Activated naive CD8-positive, alpha-beta T cell (primary cell): ENCODE data around the gene KHDRBS2.

Source experiments
- H3K27ac Mint-ChIP-seq: one replicate; pipeline ENCODE4 v1.8.0; 2021; ENCODE audit warnings: mixed read lengths
- H3K27me3 Mint-ChIP-seq: one replicate; pipeline ENCODE4 v1.8.0; 2021; ENCODE audit warnings: mixed read lengths
- H3K36me3 Mint-ChIP-seq: one replicate; pipeline ENCODE4 v1.8.0; 2021; ENCODE audit warnings: mixed read lengths
- H3K4me1 Mint-ChIP-seq: one replicate; pipeline ENCODE4 v1.8.0; 2021; ENCODE audit warnings: low read depth, mixed read lengths
- H3K4me3 Mint-ChIP-seq: one replicate; pipeline ENCODE4 v1.8.0; 2021; ENCODE audit warnings: mild to moderate bottlenecking, mixed read lengths
- H3K9me3 Mint-ChIP-seq: one replicate; pipeline ENCODE4 v1.8.0; 2021; ENCODE audit warnings: low read depth, mixed read lengths

KHDRBS2 gene

DNA sequence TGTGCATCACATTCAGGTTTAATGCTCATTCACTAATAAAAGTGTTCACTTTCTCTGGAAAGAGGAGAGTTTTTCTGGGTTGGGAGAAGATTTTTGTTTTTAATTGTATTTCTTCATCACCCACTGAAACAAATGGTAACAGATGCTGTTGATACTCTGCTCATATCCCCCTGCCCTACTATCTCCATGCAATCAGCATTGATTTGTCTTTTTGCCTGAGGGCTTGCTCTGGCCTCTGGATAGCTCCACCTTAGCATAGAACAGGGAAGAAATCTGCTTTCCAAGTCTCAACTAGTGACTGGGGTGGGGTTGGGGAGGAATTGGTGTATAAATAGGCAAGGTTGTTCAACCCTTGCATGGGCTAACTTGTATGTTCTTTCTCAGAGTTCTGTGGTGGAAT is 296.4 kb downstream of the KHDRBS2 start:
- H3K4me1 Mint-ChIP-seq, result no peaks in the 10 kb centered on the region
- H3K9me3 Mint-ChIP-seq, result peaks cover 21% of the 10 kb centered on the region
- H3K27ac Mint-ChIP-seq, result no peak overlapping the region
- no peaks in the 10 kb centered on the region for H3K36me3 Mint-ChIP-seq
- H3K27me3 Mint-ChIP-seq, result no peaks in the 10 kb centered on the region
- no peak overlapping the region for H3K4me3 Mint-ChIP-seq

DNA sequence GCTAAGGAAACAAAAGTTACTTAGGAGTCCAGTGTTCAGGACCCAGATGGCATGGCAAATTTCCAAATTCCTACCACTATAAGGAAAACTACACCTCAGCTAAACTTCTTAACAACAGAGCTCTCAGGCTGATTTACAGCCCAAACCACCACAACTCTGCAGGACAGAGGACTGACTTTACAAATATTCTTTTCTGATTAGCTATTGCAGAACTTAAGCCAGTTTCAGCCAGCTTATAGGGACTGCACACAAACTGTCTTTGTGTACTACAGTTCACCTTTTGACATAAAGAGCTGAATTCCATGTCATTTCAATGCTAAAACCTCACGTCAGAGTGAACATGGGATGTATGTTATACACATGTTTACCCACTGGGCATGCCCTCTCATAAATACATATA is 305.4 kb downstream of the KHDRBS2 start:
- H3K36me3 Mint-ChIP-seq, result no peaks in the 10 kb centered on the region
- H3K4me3 Mint-ChIP-seq, result no peak overlapping the region
- H3K4me1 Mint-ChIP-seq, result no peaks in the 10 kb centered on the region

DNA sequence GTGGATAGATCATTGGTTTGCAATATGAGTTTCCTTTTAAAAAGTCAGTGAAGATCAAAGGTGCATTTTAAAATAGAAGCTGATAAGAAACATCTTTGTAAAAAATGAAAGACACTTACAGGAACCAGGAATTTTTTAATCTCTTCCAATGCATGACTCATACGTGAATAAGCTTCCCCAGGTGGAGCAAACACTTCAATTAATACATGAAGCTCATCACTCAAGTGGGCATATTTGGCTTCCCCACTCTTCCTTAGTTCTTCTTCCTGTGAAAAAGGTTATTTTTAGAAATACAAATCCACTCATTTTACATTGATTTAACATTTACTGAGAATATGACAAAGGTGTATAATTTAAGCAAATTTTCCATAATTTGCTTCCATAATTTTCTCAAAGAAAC is 308.1 kb downstream of the KHDRBS2 start:
- H3K36me3 Mint-ChIP-seq, result no peaks in the 10 kb centered on the region
- H3K4me1 Mint-ChIP-seq, result no peaks in the 10 kb centered on the region
- no peaks in the 10 kb centered on the region for H3K27me3 Mint-ChIP-seq
- H3K27ac Mint-ChIP-seq, result no peak overlapping the region
- H3K4me3 Mint-ChIP-seq, result no peak overlapping the region
- no peaks in the 10 kb centered on the region for H3K9me3 Mint-ChIP-seq

More for the DNA sequence above, 305.4 kb downstream of the KHDRBS2 start:
- H3K27me3 Mint-ChIP-seq, result no peaks in the 10 kb centered on the region
- peaks cover 7% of the 10 kb centered on the region for H3K9me3 Mint-ChIP-seq
- no peak overlapping the region for H3K27ac Mint-ChIP-seq

DNA sequence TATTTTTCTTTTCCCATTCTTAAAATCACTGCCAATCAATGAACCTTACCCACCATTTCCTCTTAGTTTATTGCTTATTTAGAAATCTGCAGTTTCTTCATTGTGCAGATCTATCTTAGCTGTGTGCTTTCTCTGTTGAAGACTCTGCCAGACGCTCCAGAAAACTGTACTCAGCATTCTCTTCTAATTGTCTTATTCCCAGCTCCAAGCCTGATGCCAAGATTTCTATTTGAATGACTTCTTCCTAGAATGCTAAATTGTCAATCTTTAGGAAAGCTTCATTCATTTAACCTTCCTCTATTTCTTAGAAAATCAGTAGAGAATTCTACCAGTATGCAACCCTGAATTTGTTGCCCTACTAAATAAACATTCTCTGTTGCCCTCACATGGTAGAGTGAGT is 308.9 kb downstream of the KHDRBS2 start:
- H3K27ac Mint-ChIP-seq, result no peak overlapping the region
- H3K36me3 Mint-ChIP-seq, result no peaks in the 10 kb centered on the region
- H3K4me3 Mint-ChIP-seq, result no peak overlapping the region
- H3K9me3 Mint-ChIP-seq, result no peaks in the 10 kb centered on the region
- no peaks in the 10 kb centered on the region for H3K4me1 Mint-ChIP-seq
- H3K27me3 Mint-ChIP-seq, result no peaks in the 10 kb centered on the region

DNA sequence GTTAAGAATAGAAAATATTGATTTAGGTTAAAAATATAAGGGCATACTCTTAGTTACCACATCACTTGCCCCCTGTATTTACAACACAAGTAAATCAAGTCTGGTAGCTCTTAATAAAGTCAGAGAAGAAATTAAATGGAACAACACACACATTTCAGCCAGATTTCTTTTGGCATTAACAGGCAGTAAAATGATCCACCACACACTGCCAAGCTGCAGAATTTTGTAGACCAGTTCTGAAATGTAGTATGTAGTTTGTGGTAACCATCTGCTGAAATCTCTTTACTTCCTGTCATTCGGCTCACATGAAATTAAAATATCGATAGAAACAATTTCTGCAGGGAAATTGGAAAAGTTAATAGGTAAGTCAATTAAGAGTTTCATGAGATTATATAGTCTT is 326.8 kb downstream of the KHDRBS2 start:
- Mint-ChIP-seq H3K4me1 (no peaks in the 10 kb centered on the region), H3K27ac (no peak overlapping the region), H3K27me3 (no peaks in the 10 kb centered on the region), H3K36me3 (no peaks in the 10 kb centered on the region), H3K4me3 (no peak overlapping the region), H3K9me3 (peaks cover 14% of the 10 kb centered on the region)

DNA sequence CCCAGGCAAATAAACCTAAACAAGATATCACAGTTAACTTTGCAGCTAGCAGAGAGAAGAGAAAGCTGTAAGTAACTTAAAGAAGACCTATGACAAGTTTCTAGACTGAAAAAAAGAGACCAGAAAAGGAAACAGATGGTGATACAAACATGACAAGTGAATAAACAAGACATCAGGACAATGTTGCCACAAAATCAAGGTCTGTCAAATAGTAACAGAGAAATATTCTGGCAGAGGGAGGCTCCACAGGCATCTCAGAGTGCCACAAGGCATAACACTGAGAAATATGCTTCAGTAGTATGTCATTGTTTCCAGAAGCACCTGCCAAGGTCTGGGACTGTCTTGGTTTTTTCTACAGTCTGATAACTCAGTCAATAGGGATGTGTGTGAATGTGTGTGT is 332.2 kb downstream of the KHDRBS2 start:
- Mint-ChIP-seq H3K27ac (no peak overlapping the region), H3K9me3 (peaks cover 13% of the 10 kb centered on the region), H3K27me3 (no peaks in the 10 kb centered on the region), H3K4me3 (no peak overlapping the region), H3K36me3 (no peaks in the 10 kb centered on the region), H3K4me1 (no peaks in the 10 kb centered on the region)

DNA sequence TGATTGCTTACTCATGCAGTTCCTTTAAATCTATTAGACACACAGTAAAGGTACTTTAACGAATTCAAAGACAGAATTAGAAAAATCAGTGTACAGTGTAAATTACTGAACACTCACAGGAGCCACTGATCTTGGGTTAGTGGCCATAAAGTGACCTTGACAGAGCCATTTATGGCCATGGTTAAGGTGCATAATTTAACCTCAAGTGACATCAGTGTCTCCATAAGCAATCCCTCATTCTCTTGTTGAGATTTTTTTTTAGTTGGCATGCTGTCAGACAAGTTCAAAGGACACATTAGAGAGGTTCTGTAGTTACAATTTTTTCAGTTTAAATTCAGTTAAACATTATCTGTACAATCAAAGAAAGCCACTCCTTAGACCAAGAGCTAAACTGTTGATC is 334.4 kb downstream of the KHDRBS2 start:
- Mint-ChIP-seq H3K27me3 (no peaks in the 10 kb centered on the region), H3K4me3 (no peak overlapping the region), H3K36me3 (no peaks in the 10 kb centered on the region), H3K9me3 (peaks cover 7% of the 10 kb centered on the region), H3K4me1 (no peaks in the 10 kb centered on the region), H3K27ac (no peak overlapping the region)

DNA sequence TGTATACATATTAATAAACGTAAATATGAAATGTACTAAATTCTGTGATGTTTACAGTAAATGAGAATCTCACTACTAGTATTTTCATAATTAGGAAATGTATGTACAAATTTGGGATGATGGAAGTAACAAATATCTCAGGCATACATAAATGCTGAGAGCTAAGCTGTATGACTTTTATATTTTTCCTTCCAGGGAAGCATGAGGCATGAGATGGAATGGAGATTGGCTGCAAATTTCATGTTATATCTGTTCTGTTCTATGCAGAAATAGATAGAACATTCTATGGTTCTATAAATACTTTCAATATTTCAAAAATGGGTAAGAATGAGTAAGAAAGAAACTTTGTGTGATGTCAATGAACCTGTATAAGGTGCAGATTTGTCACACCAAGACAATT is 335.2 kb downstream of the KHDRBS2 start:
- Mint-ChIP-seq H3K9me3 (no peaks in the 10 kb centered on the region), H3K36me3 (no peaks in the 10 kb centered on the region), H3K4me1 (no peaks in the 10 kb centered on the region), H3K4me3 (no peak overlapping the region), H3K27ac (no peak overlapping the region), H3K27me3 (no peaks in the 10 kb centered on the region)

DNA sequence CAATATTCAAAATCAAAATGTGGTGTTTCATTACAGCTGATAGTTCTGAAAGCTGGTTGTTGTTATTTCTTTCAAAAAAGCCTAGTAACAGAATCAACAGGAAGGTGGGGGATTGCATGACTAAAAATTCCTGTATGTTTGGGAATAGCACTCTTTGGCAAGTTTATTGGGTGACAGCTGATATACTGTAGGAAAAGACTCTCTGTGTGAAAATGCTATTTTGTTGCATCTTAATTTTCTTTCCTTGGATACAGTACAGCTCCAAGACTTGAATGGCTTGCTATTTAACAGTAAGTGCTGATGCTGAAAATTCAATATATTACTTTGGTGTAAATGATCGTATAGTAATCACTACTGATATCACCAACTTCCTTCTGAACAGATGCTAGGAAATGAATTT is 336.1 kb downstream of the KHDRBS2 start:
- H3K9me3 Mint-ChIP-seq, result no peaks in the 10 kb centered on the region
- H3K27ac Mint-ChIP-seq, result no peak overlapping the region
- no peak overlapping the region for H3K4me3 Mint-ChIP-seq

DNA sequence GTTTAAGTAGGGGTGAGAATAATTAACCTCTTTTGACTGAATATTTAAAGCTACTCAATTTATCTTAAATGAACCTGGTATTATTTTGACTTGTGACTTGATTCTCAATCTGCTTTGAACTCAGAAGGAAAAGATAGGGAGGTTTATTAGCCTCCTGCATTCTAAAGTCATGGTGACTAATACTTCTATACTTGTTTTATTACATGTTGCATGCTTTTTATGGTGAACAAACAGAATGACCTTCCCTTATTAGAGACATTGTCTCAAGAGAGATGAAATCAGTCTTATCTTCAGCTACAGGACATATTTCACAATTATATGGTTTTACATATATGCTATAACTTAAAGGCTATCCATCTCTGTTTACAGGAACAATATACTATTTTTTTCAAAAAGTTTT is 336.9 kb downstream of the KHDRBS2 start:
- Mint-ChIP-seq H3K4me1 (no peaks in the 10 kb centered on the region), H3K36me3 (no peaks in the 10 kb centered on the region), H3K9me3 (no peaks in the 10 kb centered on the region), H3K27ac (no peak overlapping the region), H3K27me3 (no peaks in the 10 kb centered on the region), H3K4me3 (no peak overlapping the region)

More for the DNA sequence above, 336.1 kb downstream of the KHDRBS2 start:
- H3K36me3 Mint-ChIP-seq, result no peaks in the 10 kb centered on the region
- no peaks in the 10 kb centered on the region for H3K27me3 Mint-ChIP-seq
- H3K4me1 Mint-ChIP-seq, result no peaks in the 10 kb centered on the region

DNA sequence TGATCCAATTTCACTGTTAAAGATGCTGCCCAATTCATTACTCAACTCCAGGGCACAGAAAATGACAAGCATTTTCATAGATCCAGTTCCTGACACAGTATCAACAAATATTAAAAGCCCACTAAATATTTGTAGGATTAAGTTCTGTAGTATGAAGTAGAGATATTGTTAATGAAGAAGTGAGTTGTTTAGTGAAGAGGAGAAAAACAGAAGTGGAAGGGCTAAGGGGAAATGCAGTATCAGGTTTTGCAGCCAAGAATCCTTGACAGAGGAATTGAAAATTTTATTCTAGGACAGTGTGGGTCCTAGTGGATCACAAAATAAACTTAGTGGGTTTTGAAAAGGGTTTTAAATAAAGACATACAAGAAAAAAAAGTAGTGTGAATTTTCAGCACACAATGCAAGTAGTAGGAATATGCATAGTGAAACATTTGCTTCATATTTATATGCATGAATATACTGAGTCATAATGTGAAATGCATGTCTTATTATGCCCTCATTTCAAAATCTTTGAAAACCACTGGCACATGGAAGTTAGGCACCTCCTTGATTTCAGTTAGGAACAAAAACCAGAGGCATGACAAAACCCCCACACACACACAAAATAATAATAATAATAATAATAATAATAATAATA is 338.6 kb downstream of the KHDRBS2 start:
- no peak overlapping the region for H3K4me3 Mint-ChIP-seq
- no peaks in the 10 kb centered on the region for H3K4me1 Mint-ChIP-seq
- peaks cover 3% of the 10 kb centered on the region for H3K9me3 Mint-ChIP-seq
- H3K27ac Mint-ChIP-seq, result no peak overlapping the region
- H3K27me3 Mint-ChIP-seq, result no peaks in the 10 kb centered on the region
- H3K36me3 Mint-ChIP-seq, result no peaks in the 10 kb centered on the region

DNA sequence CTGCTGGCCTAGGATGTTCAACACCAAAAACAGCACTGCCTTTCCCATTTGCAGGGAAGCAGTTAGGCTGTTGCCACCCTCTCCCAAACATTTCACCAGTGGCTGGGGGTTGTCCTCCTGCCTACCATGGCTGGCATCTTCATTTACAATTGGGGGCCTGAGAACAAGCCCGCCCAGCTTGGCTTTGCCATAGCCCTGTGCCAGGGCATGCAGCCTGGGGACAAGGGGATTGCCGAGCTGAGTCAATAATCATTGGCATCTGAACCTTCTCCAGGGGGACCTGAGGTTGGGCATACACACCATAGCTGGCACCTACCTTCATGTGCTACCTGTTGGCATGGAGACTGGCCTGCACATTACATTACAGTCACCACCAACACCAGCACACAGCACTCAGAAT is 345.1 kb downstream of the KHDRBS2 start:
- H3K4me1 Mint-ChIP-seq, result no peaks in the 10 kb centered on the region
- H3K9me3 Mint-ChIP-seq, result peaks cover 5% of the 10 kb centered on the region
- H3K27me3 Mint-ChIP-seq, result no peaks in the 10 kb centered on the region
- H3K36me3 Mint-ChIP-seq, result no peaks in the 10 kb centered on the region
- H3K4me3 Mint-ChIP-seq, result no peak overlapping the region
- no peak overlapping the region for H3K27ac Mint-ChIP-seq

DNA sequence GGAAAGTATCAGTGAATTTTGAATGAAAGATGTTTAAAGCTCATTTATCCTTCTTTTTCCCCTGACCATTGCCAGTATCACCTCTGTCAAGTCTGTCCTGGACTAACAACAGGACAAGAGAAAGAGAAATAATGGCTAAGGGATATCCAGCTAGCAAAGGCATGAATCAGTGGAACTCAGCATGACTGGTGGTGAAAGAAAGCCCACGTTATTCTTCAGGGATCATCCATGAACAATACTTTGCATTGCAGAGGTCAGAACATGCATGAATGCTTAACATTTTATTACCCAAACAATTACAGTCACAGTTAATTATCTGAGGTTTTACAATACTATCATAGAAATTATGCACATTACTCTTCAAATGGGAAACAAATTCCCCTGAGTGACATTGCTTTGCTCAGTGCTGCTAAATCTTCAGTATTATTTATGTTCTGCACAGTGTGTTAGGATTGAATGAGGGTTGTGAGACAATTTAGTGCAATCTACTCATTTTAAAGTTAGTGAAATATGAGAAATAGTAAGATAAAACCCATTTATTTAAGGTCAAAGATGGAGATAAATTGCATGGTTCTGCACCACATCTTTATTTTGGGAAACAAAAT is 350.7 kb downstream of the KHDRBS2 start:
- no peaks in the 10 kb centered on the region for H3K27me3 Mint-ChIP-seq
- H3K9me3 Mint-ChIP-seq, result peaks cover 3% of the 10 kb centered on the region

DNA sequence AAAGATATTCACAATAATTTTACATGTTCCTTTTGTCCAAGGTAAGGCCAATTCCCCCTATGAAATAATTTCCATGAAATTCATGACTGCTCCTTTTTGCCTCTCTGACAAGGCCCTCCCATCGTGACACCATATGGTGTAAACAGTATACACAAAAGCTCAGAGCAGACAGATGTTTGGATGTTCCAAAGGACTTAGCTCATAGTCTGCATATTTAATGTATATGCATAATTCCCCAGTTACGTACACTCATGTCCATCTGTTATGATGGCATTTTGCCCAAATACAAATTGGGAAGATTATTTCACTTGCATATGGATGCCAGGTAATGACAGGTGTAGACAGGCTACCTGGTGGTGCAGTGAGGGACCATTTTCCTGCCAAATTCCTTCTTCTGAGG is 376.5 kb downstream of the KHDRBS2 start:
- no peaks in the 10 kb centered on the region for H3K27me3 Mint-ChIP-seq
- no peak overlapping the region for H3K27ac Mint-ChIP-seq
- no peak overlapping the region for H3K4me3 Mint-ChIP-seq
- H3K4me1 Mint-ChIP-seq, result no peaks in the 10 kb centered on the region
- no peaks in the 10 kb centered on the region for H3K36me3 Mint-ChIP-seq
- peaks cover 21% of the 10 kb centered on the region for H3K9me3 Mint-ChIP-seq

More for the DNA sequence above, 350.7 kb downstream of the KHDRBS2 start:
- Mint-ChIP-seq H3K36me3 (no peaks in the 10 kb centered on the region), H3K27ac (no peak overlapping the region), H3K4me1 (no peaks in the 10 kb centered on the region), H3K4me3 (no peak overlapping the region)

DNA sequence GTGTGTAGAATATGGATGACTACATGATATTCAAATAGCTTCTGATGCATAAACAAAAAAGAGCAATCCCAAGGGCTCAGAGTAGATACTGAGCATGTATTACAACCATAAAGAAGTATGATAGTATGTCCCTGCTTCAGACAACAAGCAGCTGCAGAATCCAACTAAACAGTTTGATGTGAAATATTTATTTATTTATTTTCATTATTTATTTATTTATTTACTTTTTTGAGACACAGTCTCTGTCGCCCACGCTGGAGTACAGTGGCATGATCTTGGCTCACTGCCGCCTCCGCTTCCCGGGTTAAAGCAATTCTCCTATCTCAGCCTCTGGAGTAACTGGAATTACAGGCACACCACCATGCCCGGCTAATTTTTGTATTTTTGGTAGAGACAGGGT is 384.3 kb downstream of the KHDRBS2 start:
- H3K27me3 Mint-ChIP-seq, result no peaks in the 10 kb centered on the region
- no peaks in the 10 kb centered on the region for H3K4me1 Mint-ChIP-seq
- no peaks in the 10 kb centered on the region for H3K36me3 Mint-ChIP-seq
- no peak overlapping the region for H3K4me3 Mint-ChIP-seq
- H3K27ac Mint-ChIP-seq, result no peak overlapping the region
- peaks cover 5% of the 10 kb centered on the region for H3K9me3 Mint-ChIP-seq

DNA sequence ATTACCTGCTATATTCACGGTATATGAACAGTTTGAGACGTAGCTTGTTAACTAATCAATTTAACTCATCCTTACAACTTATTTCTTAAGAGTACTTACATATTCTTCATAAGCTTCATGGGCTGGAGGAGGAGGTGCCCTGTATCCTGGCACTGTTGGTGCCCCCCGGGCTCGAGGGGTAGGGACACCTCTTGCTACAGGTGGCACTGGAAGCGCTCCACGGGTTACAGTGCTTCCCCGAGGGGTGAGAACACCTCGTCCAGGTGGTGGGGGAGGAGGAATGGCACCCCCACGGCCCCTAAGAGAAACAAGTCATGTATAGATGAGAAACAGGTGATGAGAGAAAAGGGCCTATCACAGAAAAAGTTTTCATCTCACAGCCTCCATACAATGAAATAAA is 391.5 kb downstream of the KHDRBS2 start:
- no peak overlapping the region for H3K4me3 Mint-ChIP-seq
- no peaks in the 10 kb centered on the region for H3K4me1 Mint-ChIP-seq
- H3K27me3 Mint-ChIP-seq, result no peaks in the 10 kb centered on the region
- peaks cover 5% of the 10 kb centered on the region for H3K9me3 Mint-ChIP-seq
- H3K36me3 Mint-ChIP-seq, result no peaks in the 10 kb centered on the region
- H3K27ac Mint-ChIP-seq, result no peak overlapping the region
